OCI-LY1 (cell line): ENCODE results near the gene IGFBP2.

ENCODE experiments used
- CTCF ChIP-seq: fragments of 200-600 bp; sonication (generic), shearing (Covaris generic); IDR thresholded peaks from 2 replicates; pipeline ENCODE4 v1.5.1; 2017; ENCODE audit warnings: mild to moderate bottlenecking, antibody characterized with exemption, low read length, moderate library complexity, mixed read lengths
- EZH2 ChIP-seq: fragments of 200-600 bp; sonication (generic), shearing (Covaris generic); IDR thresholded peaks from 2 replicates; pipeline ENCODE4 v1.8.0; 2017; ENCODE audit warnings: borderline replicate concordance, mixed run types, mild to moderate bottlenecking, antibody characterized with exemption, low read length, moderate library complexity, mixed read lengths

- TF ChIP-seq CTCF: no peak
- TF ChIP-seq EZH2: no peak
Measured at GRCh38 chr2:216690456-216690852, 57.2 kb downstream of the IGFBP2 start.
